Measurements from ENCODE around the gene DAPL1. TPM values are rescaled to one million over a fixed set of nuclear protein-coding genes. Genes with fewer than 3 reads are reported as not detected.

The DAPL1 gene
- total RNA-seq, 1 experiment from 2014 or later, result not detected

DNA sequence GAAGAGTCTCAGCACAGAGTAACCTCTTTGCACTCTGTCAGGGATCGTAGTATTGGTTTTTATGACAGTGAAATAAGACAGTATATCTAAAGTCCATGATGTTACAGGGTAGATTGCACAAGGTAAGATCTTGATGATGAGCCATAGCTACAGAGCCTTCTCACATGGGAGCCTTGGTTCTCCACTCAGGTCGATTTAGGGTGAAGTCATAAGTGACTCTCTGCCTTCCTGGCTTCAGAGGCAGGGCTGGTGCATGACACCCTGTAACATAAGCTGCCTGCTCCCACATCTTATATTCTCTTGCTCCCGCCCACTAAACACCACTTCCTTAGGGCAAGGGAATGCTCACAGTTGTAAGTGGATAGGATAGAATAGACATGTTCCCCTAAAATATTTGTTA, 13.3 kb downstream of the DAPL1 start:
- TF ChIP-seq, protein P1, sequence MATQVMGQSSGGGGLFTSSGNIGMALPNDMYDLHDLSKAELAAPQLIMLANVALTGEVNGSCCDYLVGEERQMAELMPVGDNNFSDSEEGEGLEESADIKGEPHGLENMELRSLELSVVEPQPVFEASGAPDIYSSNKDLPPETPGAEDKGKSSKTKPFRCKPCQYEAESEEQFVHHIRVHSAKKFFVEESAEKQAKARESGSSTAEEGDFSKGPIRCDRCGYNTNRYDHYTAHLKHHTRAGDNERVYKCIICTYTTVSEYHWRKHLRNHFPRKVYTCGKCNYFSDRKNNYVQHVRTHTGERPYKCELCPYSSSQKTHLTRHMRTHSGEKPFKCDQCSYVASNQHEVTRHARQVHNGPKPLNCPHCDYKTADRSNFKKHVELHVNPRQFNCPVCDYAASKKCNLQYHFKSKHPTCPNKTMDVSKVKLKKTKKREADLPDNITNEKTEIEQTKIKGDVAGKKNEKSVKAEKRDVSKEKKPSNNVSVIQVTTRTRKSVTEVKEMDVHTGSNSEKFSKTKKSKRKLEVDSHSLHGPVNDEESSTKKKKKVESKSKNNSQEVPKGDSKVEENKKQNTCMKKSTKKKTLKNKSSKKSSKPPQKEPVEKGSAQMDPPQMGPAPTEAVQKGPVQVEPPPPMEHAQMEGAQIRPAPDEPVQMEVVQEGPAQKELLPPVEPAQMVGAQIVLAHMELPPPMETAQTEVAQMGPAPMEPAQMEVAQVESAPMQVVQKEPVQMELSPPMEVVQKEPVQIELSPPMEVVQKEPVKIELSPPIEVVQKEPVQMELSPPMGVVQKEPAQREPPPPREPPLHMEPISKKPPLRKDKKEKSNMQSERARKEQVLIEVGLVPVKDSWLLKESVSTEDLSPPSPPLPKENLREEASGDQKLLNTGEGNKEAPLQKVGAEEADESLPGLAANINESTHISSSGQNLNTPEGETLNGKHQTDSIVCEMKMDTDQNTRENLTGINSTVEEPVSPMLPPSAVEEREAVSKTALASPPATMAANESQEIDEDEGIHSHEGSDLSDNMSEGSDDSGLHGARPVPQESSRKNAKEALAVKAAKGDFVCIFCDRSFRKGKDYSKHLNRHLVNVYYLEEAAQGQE (IDR thresholded peaks at IDR 0.05; ENCODE audit: insufficient read depth in 1 of 2, low read depth in 2 of 2, low read length in 1 of 2), result no peak
- no peak for TF ChIP-seq POLR2AphosphoS5 (IDR thresholded peaks at IDR 0.05; ENCODE audit: low read depth, low read length)
- TF ChIP-seq TCF7L2 (IDR thresholded peaks at IDR 0.05; ENCODE audit: low read depth, low read length), result no peak
- no peak for TF ChIP-seq SIN3A (IDR thresholded peaks at IDR 0.05; ENCODE audit: borderline replicate concordance, insufficient read depth, low read depth, low read length)
- TF ChIP-seq, protein P2, sequence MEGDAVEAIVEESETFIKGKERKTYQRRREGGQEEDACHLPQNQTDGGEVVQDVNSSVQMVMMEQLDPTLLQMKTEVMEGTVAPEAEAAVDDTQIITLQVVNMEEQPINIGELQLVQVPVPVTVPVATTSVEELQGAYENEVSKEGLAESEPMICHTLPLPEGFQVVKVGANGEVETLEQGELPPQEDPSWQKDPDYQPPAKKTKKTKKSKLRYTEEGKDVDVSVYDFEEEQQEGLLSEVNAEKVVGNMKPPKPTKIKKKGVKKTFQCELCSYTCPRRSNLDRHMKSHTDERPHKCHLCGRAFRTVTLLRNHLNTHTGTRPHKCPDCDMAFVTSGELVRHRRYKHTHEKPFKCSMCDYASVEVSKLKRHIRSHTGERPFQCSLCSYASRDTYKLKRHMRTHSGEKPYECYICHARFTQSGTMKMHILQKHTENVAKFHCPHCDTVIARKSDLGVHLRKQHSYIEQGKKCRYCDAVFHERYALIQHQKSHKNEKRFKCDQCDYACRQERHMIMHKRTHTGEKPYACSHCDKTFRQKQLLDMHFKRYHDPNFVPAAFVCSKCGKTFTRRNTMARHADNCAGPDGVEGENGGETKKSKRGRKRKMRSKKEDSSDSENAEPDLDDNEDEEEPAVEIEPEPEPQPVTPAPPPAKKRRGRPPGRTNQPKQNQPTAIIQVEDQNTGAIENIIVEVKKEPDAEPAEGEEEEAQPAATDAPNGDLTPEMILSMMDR (IDR thresholded peaks at IDR 0.05), result no peak
- CTCF ChIA-PET, result no interaction called here
- in situ Hi-C loops (cut with HindIII; ENCODE audit: low pct_unique_long_range_greater_than_20kb, low sequenced_read_pairs) (no loop called here), intact Hi-C loops (cut with micrococcal nuclease; ENCODE audit: unreplicated experiment) (no loop called here)
- no peak for DNase-seq (ENCODE audit: low read depth, low spot score)
- ATAC-seq, result no peak
- BruUV-seq (replicated peaks), result no TSS peak
- H3K36me3 ChIP-seq (ENCODE audit: control insufficient read depth, insufficient read depth, low read length), result no peaks in the 10 kb centered on the region
- H3K27ac ChIP-seq (ENCODE audit: low read length), result no peak overlapping the region
- no peaks in the 10 kb centered on the region for H3K9me3 ChIP-seq (ENCODE audit: control insufficient read depth, insufficient read depth, low read depth, low read length)
- POLR2A ChIA-PET, result no interaction called here
- peaks cover 28% of the 10 kb centered on the region for H3K27me3 ChIP-seq (ENCODE audit: control insufficient read depth, insufficient read depth, low read length)
- no peak overlapping the region for H3K4me3 ChIP-seq (ENCODE audit: low read depth in 2 of 2, low read length in 2 of 2)
- no peaks in the 10 kb centered on the region for H3K4me1 ChIP-seq (ENCODE audit: control insufficient read depth, insufficient read depth, low read length)

DNA sequence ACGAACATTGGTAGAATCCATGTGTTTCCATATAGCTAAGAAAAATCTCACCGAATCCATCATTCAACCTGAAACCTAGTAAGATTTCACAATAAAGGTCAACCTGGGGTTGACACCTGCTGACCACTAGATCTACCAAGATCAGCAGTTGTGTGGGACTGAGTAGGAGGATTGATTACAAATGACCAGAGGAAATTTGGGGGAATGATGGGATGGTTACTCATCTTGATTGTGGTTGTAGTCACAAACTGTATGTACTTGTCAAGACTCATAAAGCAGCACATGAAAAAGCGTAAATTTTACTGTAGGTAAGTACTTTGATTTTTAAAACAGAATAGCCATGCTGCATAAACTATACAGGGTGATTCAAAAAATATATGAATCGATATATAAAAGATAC, 14.7 kb downstream of the DAPL1 start:
- Histone ChIP-seq H3K27ac (ENCODE audit: low read length) (no peak overlapping the region), H3K4me1 (ENCODE audit: control insufficient read depth, insufficient read depth, low read length) (no peaks in the 10 kb centered on the region), H3K4me3 (ENCODE audit: low read depth in 2 of 2, low read length in 2 of 2) (no peak overlapping the region), H3K36me3 (ENCODE audit: control insufficient read depth, insufficient read depth, low read length) (no peaks in the 10 kb centered on the region), H3K27me3 (ENCODE audit: control insufficient read depth, insufficient read depth, low read length) (peaks cover 36% of the 10 kb centered on the region), H3K9me3 (ENCODE audit: control insufficient read depth, insufficient read depth, low read depth, low read length) (no peaks in the 10 kb centered on the region)
- in situ Hi-C loops (cut with HindIII; ENCODE audit: low pct_unique_long_range_greater_than_20kb, low sequenced_read_pairs) (no loop called here), intact Hi-C loops (cut with micrococcal nuclease; ENCODE audit: unreplicated experiment) (no loop called here)
- no TSS peak for BruUV-seq (replicated peaks)
- ATAC-seq, result no peak
- TF ChIP-seq, protein P1 (IDR thresholded peaks at IDR 0.05; ENCODE audit: insufficient read depth in 1 of 2, low read depth in 2 of 2, low read length in 1 of 2), result no peak
- no peak for TF ChIP-seq SIN3A (IDR thresholded peaks at IDR 0.05; ENCODE audit: borderline replicate concordance, insufficient read depth, low read depth, low read length)
- TF ChIP-seq, protein P2 (IDR thresholded peaks at IDR 0.05), result no peak
- TF ChIP-seq POLR2AphosphoS5 (IDR thresholded peaks at IDR 0.05; ENCODE audit: low read depth, low read length), result no peak
- TF ChIP-seq TCF7L2 (IDR thresholded peaks at IDR 0.05; ENCODE audit: low read depth, low read length), result no peak
- DNase-seq (ENCODE audit: low read depth, low spot score), result no peak
- ChIA-PET POLR2A (interaction anchor here (0.6 kb wide), 1 partner anchor 10 kb away, joined by 11 read pairs; no protein-coding TSS in a partner anchor), CTCF (no interaction called here)

All from Panc1 (cell line).